ENCODE measurements around the gene WIPI1.
"Not testable (repeated sequence)": the region's sequence is repeated elsewhere in the genome, so short reads cannot be mapped to it uniquely, and the experiment has no call there.

WIPI1 gene, protein sequence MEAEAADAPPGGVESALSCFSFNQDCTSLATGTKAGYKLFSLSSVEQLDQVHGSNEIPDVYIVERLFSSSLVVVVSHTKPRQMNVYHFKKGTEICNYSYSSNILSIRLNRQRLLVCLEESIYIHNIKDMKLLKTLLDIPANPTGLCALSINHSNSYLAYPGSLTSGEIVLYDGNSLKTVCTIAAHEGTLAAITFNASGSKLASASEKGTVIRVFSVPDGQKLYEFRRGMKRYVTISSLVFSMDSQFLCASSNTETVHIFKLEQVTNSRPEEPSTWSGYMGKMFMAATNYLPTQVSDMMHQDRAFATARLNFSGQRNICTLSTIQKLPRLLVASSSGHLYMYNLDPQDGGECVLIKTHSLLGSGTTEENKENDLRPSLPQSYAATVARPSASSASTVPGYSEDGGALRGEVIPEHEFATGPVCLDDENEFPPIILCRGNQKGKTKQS

DNA sequence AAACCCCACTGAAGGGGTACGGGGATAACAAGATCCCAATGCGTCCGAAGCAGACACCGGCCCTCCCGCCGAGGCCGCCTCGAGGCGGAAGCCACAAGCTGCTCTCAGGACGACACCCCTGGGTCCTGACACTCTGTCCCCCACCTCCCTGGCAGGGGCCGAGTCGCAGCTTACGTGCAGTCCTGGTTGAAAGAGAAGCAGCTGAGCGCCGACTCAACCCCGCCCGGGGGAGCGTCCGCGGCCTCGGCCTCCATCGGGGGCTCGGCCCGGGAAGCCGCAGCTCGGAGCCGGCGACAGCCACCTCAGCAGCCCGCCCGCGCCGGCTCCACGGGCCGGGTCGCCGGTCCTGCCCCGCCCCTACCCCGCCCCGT lies at the start of gene WIPI1:
Gene WIPI1 (minus strand): TSS at position 329 of the 371 bp plus-strand sequence. CDS start 75 bp downstream, at position 254.
- no peaks in the 10 kb centered on the region for H3K27me3 ChIP-seq (ENCODE audit: control insufficient read depth, insufficient read depth, low read length)
- peaks cover 3% of the 10 kb centered on the region for H3K4me1 ChIP-seq (ENCODE audit: control insufficient read depth, insufficient read depth, low read length)
- H3K27ac ChIP-seq (ENCODE audit: low read depth, low read length), result peak within 1 kb of the TSS; percentile 92
- peak within 1 kb of the TSS; percentile 89 for H3K9ac ChIP-seq (ENCODE audit: low read length)
- H3K4me3 ChIP-seq (ENCODE audit: low read length), result peak within 1 kb of the TSS; percentile 92
- peaks cover 3% of the 10 kb centered on the region for H3K36me3 ChIP-seq (ENCODE audit: control insufficient read depth, insufficient read depth, low read length)

DNA sequence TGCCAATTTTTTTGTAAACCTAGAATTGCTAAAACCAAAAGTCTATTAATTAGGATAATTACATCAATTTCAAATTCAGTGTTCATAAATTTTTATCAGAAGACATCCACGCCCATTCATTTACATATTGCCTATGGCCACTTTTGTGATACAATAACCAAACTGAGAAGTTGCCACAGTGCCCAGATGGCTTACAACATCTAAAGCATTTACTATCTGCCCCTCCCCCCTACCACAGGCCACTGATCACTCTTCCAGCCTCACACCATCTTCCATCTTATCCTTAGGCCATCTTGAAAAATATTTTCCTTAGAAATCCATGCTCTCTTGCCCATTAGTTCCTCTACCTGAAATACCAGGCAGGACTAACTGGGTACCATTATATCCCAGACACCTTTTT lies 48.7 kb upstream of the WIPI1 start:
- H3K27ac ChIP-seq (ENCODE audit: low read depth, low read length), result no peak overlapping the region
- no peak overlapping the region for H3K9ac ChIP-seq (ENCODE audit: low read length)
- no peak overlapping the region for H3K4me3 ChIP-seq (ENCODE audit: low read length)
- H3K36me3 ChIP-seq (ENCODE audit: control insufficient read depth, insufficient read depth, low read length), result no peaks in the 10 kb centered on the region
- H3K27me3 ChIP-seq (ENCODE audit: control insufficient read depth, insufficient read depth, low read length), result no peaks in the 10 kb centered on the region
- H3K4me1 ChIP-seq (ENCODE audit: control insufficient read depth, insufficient read depth, low read length), result no peaks in the 10 kb centered on the region

DNA sequence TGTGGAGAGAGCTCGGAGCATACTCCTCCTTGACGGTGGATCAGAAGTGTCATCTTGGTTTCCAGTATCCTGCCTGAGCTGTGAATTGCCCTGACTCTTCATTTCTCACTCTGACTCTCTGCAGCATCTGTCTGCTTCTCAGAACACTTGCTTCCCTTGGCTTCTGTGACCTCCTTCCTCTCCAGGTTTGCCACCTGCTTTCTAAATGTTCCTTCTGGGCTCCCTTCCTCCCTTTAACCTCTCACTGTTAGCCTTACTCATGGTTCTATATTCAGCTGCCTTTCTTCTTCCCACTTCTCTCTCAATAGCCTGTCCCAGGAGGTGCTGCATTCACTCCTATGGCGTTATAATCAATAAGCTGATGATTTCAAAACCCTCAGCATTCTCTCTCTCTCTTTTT lies 43.8 kb upstream of the WIPI1 start:
- Histone ChIP-seq H3K4me3 (ENCODE audit: low read length) (no peak overlapping the region), H3K36me3 (ENCODE audit: control insufficient read depth, insufficient read depth, low read length) (no peaks in the 10 kb centered on the region), H3K27ac (ENCODE audit: low read depth, low read length) (no peak overlapping the region), H3K4me1 (ENCODE audit: control insufficient read depth, insufficient read depth, low read length) (no peaks in the 10 kb centered on the region), H3K27me3 (ENCODE audit: control insufficient read depth, insufficient read depth, low read length) (no peaks in the 10 kb centered on the region), H3K9ac (ENCODE audit: low read length) (no peak overlapping the region)

DNA sequence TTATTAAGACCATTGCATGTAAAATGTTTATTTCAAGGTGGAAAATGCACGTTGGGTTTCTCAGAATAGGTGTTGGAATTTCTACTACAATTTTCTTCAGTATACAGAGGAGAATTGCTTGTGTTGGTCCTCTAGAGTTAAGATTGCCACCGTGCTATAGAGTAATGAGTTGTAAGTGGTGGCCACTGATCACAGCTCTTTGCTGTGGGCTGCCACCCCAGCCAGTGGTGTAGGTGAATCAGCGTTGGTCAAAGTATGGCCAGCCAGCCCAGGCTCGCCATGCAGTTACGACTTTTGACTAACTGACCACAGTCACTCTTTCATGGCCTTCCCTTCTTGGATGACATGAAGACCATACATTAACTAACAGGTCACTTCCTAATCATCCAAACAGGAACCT lies 42.3 kb upstream of the WIPI1 start:
- no peak overlapping the region for H3K9ac ChIP-seq (ENCODE audit: low read length)
- H3K4me1 ChIP-seq (ENCODE audit: control insufficient read depth, insufficient read depth, low read length), result no peaks in the 10 kb centered on the region
- no peaks in the 10 kb centered on the region for H3K27me3 ChIP-seq (ENCODE audit: control insufficient read depth, insufficient read depth, low read length)
- H3K27ac ChIP-seq (ENCODE audit: low read depth, low read length), result no peak overlapping the region
- no peaks in the 10 kb centered on the region for H3K36me3 ChIP-seq (ENCODE audit: control insufficient read depth, insufficient read depth, low read length)
- no peak overlapping the region for H3K4me3 ChIP-seq (ENCODE audit: low read length)

DNA sequence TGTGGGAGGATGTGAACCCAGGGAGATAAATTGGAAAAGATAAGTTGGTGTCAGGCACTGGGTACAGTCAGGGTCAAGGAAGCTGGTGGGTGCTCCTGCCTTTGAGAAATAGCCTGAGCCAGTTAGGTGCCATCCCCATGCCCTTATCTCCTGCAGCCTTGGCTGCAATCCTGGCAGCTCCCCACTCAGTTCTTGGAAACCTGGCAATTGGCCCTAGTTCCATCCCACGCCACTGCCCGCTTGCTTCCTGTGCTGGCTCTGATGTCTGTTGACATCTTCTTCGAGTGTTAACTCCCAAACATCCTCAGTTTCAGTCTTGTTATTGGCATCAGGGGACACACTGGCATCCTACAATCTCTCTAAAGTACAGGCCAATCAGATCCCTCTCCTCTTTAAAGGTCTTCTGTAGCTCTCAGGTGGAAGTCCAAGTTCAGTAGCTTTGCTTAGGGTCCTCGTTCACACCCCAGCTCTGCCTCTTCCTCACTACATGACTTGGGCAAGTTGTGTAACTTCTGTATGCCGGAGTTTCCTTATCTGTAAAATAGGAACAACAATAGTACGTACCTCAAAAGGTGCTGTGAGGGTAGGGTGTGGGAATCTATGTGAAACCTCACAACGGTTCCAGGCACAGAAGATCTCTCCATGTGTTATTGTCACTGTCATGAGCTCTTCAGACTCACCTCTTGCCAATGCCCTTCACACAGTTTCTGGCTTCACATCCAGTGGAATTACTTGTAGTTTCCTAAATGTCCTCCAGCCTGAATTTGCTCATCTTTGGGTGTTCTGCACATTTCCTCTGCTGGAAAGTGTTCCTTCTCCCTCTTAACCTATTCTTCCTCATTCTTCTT lies 41.4 kb upstream of the WIPI1 start:
- H3K27ac ChIP-seq (ENCODE audit: low read depth, low read length), result no peak overlapping the region
- H3K4me1 ChIP-seq (ENCODE audit: control insufficient read depth, insufficient read depth, low read length), result no peaks in the 10 kb centered on the region
- peak overlapping the region; percentile 10 for H3K4me3 ChIP-seq (ENCODE audit: low read length)
- H3K9ac ChIP-seq (ENCODE audit: low read length), result no peak overlapping the region
- H3K27me3 ChIP-seq (ENCODE audit: control insufficient read depth, insufficient read depth, low read length), result no peaks in the 10 kb centered on the region
- no peaks in the 10 kb centered on the region for H3K36me3 ChIP-seq (ENCODE audit: control insufficient read depth, insufficient read depth, low read length)

DNA sequence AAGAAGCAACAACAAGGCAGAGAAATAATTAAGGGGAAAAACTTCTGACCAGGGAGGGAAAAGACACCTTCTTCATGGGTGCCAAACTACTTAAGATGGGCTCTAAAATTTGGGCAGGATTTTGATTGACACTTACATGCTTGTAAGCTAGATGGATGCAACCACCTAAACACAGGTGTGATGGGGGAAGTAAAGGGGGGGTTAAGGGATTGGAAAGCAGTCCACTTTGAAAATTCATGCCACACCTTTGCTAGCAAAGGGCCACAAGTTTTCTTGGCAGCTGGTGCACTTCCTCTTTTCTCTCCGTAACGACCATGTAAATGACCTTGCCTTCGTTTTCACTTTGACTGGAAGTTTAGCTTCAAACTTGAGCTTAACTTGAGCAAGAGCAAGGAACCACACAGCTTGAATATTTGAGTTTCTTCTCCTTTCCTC lies 40.6 kb upstream of the WIPI1 start:
- H3K9ac ChIP-seq (ENCODE audit: low read length), result no peak overlapping the region
- no peaks in the 10 kb centered on the region for H3K27me3 ChIP-seq (ENCODE audit: control insufficient read depth, insufficient read depth, low read length)
- H3K4me1 ChIP-seq (ENCODE audit: control insufficient read depth, insufficient read depth, low read length), result no peaks in the 10 kb centered on the region
- H3K4me3 ChIP-seq (ENCODE audit: low read length), result no peak overlapping the region
- no peak overlapping the region for H3K27ac ChIP-seq (ENCODE audit: low read depth, low read length)
- H3K36me3 ChIP-seq (ENCODE audit: control insufficient read depth, insufficient read depth, low read length), result no peaks in the 10 kb centered on the region

DNA sequence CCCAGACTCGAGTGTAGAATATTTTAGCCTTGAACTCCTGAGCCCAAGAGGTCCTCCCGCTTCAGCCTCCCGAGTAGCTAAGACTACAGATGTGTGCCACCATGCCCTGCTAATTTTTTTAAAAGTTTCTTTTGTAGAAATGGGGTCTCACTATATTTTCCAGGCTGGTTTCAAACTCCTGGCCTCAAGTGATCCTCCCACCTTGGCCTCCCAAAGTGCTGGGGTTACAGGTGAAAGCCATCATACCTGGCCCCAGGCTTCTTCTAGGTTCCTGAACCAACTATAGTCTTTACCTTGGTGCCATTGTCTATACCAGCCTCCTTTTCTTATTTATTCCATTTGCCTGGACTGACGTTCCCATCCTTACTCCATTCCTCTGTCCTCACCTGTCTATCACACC lies 37.8 kb upstream of the WIPI1 start:
- no peaks in the 10 kb centered on the region for H3K4me1 ChIP-seq (ENCODE audit: control insufficient read depth, insufficient read depth, low read length)
- no peak overlapping the region for H3K9ac ChIP-seq (ENCODE audit: low read length)
- H3K36me3 ChIP-seq (ENCODE audit: control insufficient read depth, insufficient read depth, low read length), result no peaks in the 10 kb centered on the region
- no peaks in the 10 kb centered on the region for H3K27me3 ChIP-seq (ENCODE audit: control insufficient read depth, insufficient read depth, low read length)
- H3K27ac ChIP-seq (ENCODE audit: low read depth, low read length), result no peak overlapping the region
- H3K4me3 ChIP-seq (ENCODE audit: low read length), result no peak overlapping the region

DNA sequence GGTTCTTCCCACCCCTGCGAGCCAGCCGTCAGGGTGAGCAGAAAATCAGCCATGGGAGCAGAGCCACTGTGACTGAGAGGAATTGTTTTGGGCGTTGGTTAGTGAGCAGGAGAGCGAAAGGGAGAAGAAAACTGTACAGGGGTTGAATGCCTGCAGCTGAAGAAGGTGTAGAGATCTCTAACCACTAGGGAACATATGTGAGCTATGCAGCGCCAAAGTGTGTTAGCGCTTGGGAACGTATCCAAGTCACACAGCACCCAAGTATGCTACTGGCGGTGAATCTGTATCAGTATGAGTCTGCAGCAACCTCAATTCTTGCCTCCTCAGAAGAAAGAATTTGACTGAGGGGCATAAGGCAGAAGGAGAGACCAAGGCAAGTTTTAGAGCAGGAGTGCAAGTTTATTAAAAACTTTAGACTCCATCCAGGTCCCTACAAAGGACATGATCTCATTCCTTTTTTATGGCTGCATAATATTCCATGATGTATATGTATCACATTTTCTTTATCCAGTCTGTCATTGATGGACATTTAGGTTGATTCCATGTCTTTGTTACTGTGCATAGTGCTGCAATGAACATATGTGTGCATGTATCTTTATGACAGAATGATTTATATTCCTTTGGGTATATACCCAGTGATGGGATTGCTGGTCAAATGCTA lies 35.2 kb upstream of the WIPI1 start:
- H3K27ac ChIP-seq (ENCODE audit: low read depth, low read length); H3K4me1 ChIP-seq (ENCODE audit: control insufficient read depth, insufficient read depth, low read length); H3K9ac ChIP-seq (ENCODE audit: low read length); H3K36me3 ChIP-seq (ENCODE audit: control insufficient read depth, insufficient read depth, low read length); H3K27me3 ChIP-seq (ENCODE audit: control insufficient read depth, insufficient read depth, low read length): not testable (repeated sequence)
- peak overlapping the region; percentile 1 for H3K4me3 ChIP-seq (ENCODE audit: low read length)

DNA sequence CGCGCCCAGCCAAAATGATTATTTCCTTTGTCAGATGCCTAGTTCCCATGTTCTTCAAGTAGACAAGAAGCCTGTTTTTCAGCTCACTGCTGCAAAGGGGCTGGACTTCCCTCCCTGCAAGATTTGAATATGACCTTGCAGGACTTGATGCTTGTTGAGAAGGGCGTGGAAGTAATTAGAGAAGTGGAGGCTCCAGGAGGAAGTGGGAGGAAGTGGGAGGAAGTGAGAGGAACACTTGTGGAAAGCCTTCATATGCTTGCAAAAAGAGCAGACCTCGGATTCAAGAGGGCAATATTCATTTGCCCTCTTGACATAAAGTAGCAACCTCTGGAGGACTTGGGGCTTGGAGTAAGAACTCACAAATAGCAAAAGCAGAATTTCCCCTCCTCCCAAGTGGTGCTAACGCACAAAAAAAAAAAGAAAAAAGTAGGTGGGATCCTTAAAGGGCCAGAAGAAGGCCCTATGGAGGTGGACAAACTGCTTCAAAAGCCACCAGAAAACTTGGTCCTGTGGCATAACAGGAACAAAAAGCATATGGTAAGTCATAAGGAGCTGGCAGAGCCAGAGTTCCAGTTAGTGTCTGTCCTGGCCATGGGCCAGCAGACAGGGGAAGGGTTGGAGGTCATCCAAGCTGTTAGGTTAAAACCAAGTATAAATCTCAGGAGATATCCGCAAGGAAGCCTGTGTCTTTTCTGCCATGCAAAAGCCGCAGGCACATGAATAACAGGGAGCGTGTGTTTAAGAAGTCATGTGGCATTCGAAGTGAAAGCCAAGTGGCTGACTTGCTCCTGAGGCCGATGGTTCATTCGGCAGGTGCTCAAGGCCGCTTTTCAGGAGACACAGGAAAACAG lies 34.3 kb upstream of the WIPI1 start:
- H3K4me3 ChIP-seq (ENCODE audit: low read length), result peak overlapping the region; percentile 1
- H3K36me3 ChIP-seq (ENCODE audit: control insufficient read depth, insufficient read depth, low read length), result no peaks in the 10 kb centered on the region
- H3K27ac ChIP-seq (ENCODE audit: low read depth, low read length), result no peak overlapping the region
- no peaks in the 10 kb centered on the region for H3K27me3 ChIP-seq (ENCODE audit: control insufficient read depth, insufficient read depth, low read length)
- no peak overlapping the region for H3K9ac ChIP-seq (ENCODE audit: low read length)
- no peaks in the 10 kb centered on the region for H3K4me1 ChIP-seq (ENCODE audit: control insufficient read depth, insufficient read depth, low read length)

DNA sequence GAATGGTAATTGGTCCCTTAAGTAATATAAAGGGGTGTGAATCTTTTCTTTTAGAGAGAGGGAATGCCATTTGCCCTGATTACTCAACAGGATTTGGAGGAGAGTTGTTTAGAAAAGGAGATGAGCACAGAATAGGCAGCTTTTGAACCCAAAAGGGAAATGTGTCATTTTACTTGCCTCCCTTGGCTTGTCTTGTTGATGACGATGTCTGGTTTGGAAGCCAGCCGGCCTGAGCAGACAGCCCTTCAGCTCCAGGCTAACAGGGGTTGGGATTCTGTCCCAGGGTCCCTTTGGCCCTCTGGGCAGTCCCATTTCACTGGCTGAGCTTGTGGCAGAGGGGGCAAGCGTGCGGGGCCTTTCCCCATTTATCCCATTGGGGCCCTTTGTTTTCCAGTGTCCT lies 32.6 kb upstream of the WIPI1 start:
- H3K27me3 ChIP-seq (ENCODE audit: control insufficient read depth, insufficient read depth, low read length), result no peaks in the 10 kb centered on the region
- H3K4me1 ChIP-seq (ENCODE audit: control insufficient read depth, insufficient read depth, low read length), result no peaks in the 10 kb centered on the region
- no peak overlapping the region for H3K9ac ChIP-seq (ENCODE audit: low read length)
- H3K27ac ChIP-seq (ENCODE audit: low read depth, low read length), result no peak overlapping the region
- H3K4me3 ChIP-seq (ENCODE audit: low read length), result no peak overlapping the region
- H3K36me3 ChIP-seq (ENCODE audit: control insufficient read depth, insufficient read depth, low read length), result no peaks in the 10 kb centered on the region

DNA sequence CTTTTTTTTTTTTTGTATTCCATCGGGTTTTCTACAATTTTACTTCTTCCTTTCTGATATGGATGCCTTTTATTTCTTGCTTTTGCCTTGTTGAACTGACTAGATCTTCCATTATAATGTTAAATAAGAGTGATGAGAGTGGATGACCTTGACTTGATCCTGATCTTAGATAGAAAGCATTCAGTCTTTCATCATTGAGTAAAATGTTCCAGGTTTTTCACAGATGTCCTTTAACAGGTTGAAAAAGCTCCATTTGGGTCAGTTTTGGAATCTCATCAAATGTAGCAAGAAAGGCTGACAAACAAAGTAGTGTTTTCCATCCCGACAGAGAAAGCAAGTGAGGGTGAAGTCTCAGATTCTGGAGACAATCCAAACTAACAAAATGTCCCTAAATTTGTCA lies 27.2 kb upstream of the WIPI1 start:
- Histone ChIP-seq H3K9ac (ENCODE audit: low read length) (no peak overlapping the region), H3K27ac (ENCODE audit: low read depth, low read length) (no peak overlapping the region), H3K36me3 (ENCODE audit: control insufficient read depth, insufficient read depth, low read length) (no peaks in the 10 kb centered on the region), H3K4me3 (ENCODE audit: low read length) (no peak overlapping the region), H3K4me1 (ENCODE audit: control insufficient read depth, insufficient read depth, low read length) (no peaks in the 10 kb centered on the region), H3K27me3 (ENCODE audit: control insufficient read depth, insufficient read depth, low read length) (no peaks in the 10 kb centered on the region)
